GM21723 (cell line): Measurements from ENCODE around the gene TIAM2.

Experiments
- ATAC-seq: cut with Tn5 transposase; IDR thresholded peaks from one replicate; pipeline ENCODE4 v1.9.1; 2021; ENCODE audit warnings: mild to moderate bottlenecking, moderate library complexity; ENCODE audit not compliant: unreplicated experiment

Gene TIAM2

GRCh38 chr6:155122199-155122950 lies 127.3 kb downstream of the TIAM2 start:
- ATAC-seq = no peak

- no peak for ATAC-seq
Measured at GRCh38 chr6:155123520-155123919, 128.4 kb downstream of the TIAM2 start.

GRCh38 chr6:155125906-155126305 lies 130.8 kb downstream of the TIAM2 start:
- ATAC-seq = no peak

- no peak for ATAC-seq
Measured at GRCh38 chr6:155126727-155127439, 131.8 kb downstream of the TIAM2 start.

- no peak for ATAC-seq
Measured at GRCh38 chr6:155128977-155129376, 133.9 kb downstream of the TIAM2 start.

- no peak for ATAC-seq
Measured at GRCh38 chr6:155129744-155130143, 134.6 kb downstream of the TIAM2 start.

- ATAC-seq = no peak
Measured at GRCh38 chr6:155130161-155130853, 135.2 kb downstream of the TIAM2 start.

- no peak for ATAC-seq
Measured at GRCh38 chr6:155132617-155133016, 137.5 kb downstream of the TIAM2 start.

GRCh38 chr6:155141002-155141401 lies 145.9 kb downstream of the TIAM2 start:
- no peak for ATAC-seq

GRCh38 chr6:155141512-155141911 lies 146.4 kb downstream of the TIAM2 start:
- no peak for ATAC-seq

GRCh38 chr6:155142168-155143028 lies 147.3 kb downstream of the TIAM2 start:
- no peak for ATAC-seq

- peak; percentile 70 for ATAC-seq
Measured at GRCh38 chr6:155143029-155143577, 148.0 kb downstream of the TIAM2 start.

- ATAC-seq = peak; percentile 27
Measured at GRCh38 chr6:155143578-155144106, 148.5 kb downstream of the TIAM2 start.

- no peak for ATAC-seq
Measured at GRCh38 chr6:155146205-155146604, 151.1 kb downstream of the TIAM2 start.

GRCh38 chr6:155147958-155148663 lies 153.0 kb downstream of the TIAM2 start:
- no peak for ATAC-seq

GRCh38 chr6:155150967-155151671 lies 156.0 kb downstream of the TIAM2 start:
- no peak for ATAC-seq

- no peak for ATAC-seq
Measured at GRCh38 chr6:155152211-155153076, 157.3 kb downstream of the TIAM2 start.
